Fibroblast of villous mesenchyme (primary cell): ENCODE results near the gene KIAA1958. TPM values are rescaled to one million over a fixed set of nuclear protein-coding genes. Genes with fewer than 3 reads are reported as not detected.

Experiments used
- DNase-seq: peaks from one replicate; pipeline ENCODE4 v3.0.0-alpha.2; 2010; ENCODE audit warnings: low read depth
- H3K4me3 ChIP-seq: 2 replicates; pipeline ENCODE4 v1.5.1; 2011; ENCODE audit warnings: low read depth, mild to moderate bottlenecking, low read length
- total RNA-seq: library from RNA; depleted of rRNA; stranded (reverse); fragments of >200 nt; gene quantifications from 2 replicates; pipeline ENCODE4 v1.2.3, GENCODE V29; 2012
- TF ChIP-seq, protein P1 (sequence below): IDR thresholded peaks from 2 replicates; pipeline ENCODE4 v1.5.1; 2012; ENCODE audit warnings: low read depth, mild to moderate bottlenecking, low read length; ENCODE audit not compliant: insufficient read depth

KIAA1958 gene
- total RNA-seq, 1 donor = 1.7 TPM

- TF ChIP-seq, protein P1, sequence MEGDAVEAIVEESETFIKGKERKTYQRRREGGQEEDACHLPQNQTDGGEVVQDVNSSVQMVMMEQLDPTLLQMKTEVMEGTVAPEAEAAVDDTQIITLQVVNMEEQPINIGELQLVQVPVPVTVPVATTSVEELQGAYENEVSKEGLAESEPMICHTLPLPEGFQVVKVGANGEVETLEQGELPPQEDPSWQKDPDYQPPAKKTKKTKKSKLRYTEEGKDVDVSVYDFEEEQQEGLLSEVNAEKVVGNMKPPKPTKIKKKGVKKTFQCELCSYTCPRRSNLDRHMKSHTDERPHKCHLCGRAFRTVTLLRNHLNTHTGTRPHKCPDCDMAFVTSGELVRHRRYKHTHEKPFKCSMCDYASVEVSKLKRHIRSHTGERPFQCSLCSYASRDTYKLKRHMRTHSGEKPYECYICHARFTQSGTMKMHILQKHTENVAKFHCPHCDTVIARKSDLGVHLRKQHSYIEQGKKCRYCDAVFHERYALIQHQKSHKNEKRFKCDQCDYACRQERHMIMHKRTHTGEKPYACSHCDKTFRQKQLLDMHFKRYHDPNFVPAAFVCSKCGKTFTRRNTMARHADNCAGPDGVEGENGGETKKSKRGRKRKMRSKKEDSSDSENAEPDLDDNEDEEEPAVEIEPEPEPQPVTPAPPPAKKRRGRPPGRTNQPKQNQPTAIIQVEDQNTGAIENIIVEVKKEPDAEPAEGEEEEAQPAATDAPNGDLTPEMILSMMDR = no peak
- H3K4me3 ChIP-seq = no peak overlapping the region
- DNase-seq = no peak
Observed at GRCh38 chr9:112520069-112520468, 33.4 kb downstream of the KIAA1958 start.

GRCh38 chr9:112520656-112521055 is 34.0 kb downstream of the KIAA1958 start:
- no peak overlapping the region for H3K4me3 ChIP-seq
- TF ChIP-seq, protein P1 = no peak
- DNase-seq = no peak

GRCh38 chr9:112526973-112527372 is 40.3 kb downstream of the KIAA1958 start:
- no peak overlapping the region for H3K4me3 ChIP-seq
- TF ChIP-seq, protein P1 = no peak
- DNase-seq = no peak

GRCh38 chr9:112527959-112528358 is 41.3 kb downstream of the KIAA1958 start:
- TF ChIP-seq, protein P1 = no peak
- no peak overlapping the region for H3K4me3 ChIP-seq
- no peak for DNase-seq

GRCh38 chr9:112529316-112529715 is 42.7 kb downstream of the KIAA1958 start:
- H3K4me3 ChIP-seq = no peak overlapping the region
- no peak for DNase-seq
- TF ChIP-seq, protein P1 = no peak

DNA sequence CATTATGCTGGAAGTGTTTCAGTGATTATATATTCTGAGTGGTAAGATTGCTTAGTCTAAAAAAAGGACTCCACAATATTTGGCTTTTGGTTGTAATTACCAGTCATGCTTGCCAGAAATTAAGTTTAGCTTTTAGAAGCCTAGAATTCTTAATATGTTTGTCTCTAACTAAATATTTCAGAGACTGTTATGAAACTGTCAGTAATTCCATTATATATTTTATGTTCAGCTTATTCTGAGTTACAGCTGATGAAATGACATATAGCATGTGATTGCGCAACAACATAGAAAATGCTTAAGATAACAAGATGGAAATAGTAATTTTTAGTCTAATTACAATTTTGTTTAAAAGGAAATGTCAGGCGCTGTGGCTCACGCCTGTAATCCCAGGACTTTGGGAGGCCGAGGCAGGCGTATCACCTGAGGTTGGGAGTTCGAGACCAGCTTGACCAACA is 44.2 kb downstream of the KIAA1958 start:
- TF ChIP-seq, protein P1 = no peak
- H3K4me3 ChIP-seq = no peak overlapping the region
- DNase-seq = no peak

GRCh38 chr9:112531666-112532282 is 45.1 kb downstream of the KIAA1958 start:
- no peak for DNase-seq
- TF ChIP-seq, protein P1 = no peak
- no peak overlapping the region for H3K4me3 ChIP-seq
